HG03196 (cell line): Measurements from ENCODE around the gene OGT.
"Not testable (repeated sequence)": the region's sequence is repeated elsewhere in the genome, so short reads cannot be mapped to it uniquely, and the experiment has no call there.

Experiments used
- ATAC-seq: cut with Tn5 transposase; IDR thresholded peaks from one replicate; pipeline ENCODE4 v1.9.1; 2021; ENCODE audit not compliant: unreplicated experiment

Gene OGT

GRCh38 chrX:71532753-71533425 lies at the start of gene OGT:
Gene OGT, plus strand, starts transcription at chrX:71533104. Its CDS starts 196 bp downstream, at chrX:71533300.
- ATAC-seq, result peak; percentile 83

GRCh38 chrX:71487814-71488213 lies 45.1 kb upstream of the OGT start:
- ATAC-seq, result no peak

- ATAC-seq, result no peak
Measured at GRCh38 chrX:71489540-71489939, 43.4 kb upstream of the OGT start.

DNA sequence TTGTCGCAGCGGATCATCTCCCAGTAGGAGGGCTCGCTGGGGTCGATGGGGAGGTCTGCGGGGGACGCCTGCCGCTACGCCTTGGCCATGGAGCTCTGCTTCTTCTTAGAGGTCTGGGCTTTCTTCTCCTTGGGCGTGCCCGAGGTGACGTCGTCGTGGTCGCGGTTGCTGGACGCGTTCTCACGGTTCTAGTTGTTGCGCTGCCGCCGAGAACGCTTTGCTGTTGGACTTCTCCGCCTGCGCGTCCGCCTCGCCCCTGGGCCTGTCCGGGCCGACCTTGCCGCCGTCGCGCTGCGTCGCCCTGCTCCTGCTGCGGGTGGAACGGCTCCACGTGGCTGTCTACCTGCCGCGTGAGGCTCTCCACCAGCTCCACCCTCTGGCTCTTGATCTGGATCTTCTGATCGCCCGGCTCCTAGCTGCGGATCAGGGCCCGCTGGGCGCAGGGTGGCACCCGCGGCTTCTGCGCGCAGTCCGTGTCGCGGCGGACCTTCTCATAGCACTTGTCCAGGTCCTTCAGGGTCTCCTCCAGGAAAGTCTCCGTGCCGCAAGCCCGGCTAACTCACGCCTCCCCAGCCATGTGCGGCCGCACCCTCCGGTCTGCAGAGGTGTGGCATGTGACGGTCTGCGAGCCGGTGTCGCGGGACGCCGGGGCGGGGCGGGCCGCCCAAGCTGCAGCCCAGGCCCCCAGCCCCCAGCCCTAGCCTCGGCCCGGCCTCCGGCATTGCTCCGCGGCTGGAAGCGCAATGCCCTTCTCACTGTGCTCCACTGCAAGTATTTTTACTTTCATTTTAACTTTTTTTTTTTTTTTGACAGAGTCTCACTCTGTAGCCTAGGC lies 40.5 kb upstream of the OGT start:
- ATAC-seq, result no peak

- ATAC-seq, result no peak
Measured at GRCh38 chrX:71493111-71493613, 39.7 kb upstream of the OGT start.

GRCh38 chrX:71495979-71496378 lies 36.9 kb upstream of the OGT start:
- ATAC-seq, result not testable (repeated sequence)

- no peak for ATAC-seq
Measured at GRCh38 chrX:71496476-71496875, 36.4 kb upstream of the OGT start.

DNA sequence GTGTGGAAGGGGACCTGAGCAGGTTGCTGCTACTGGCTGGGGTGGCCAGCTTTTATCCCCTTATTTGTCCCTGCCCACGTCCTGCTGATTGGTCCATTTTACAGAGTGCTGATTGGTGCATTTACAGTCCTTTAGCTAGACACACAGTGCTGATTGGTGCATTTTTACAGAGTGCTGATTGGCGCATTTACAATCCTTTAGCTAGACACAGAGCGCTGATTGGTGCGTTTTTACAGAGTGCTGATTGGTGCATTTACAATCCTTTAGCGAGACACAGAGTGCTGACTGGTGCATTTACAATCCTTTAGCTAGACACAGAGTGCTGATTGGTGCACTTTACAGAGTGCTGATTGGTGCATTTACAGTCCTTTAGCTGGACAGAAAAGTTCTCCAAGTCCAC lies 30.8 kb upstream of the OGT start:
- not testable (repeated sequence) for ATAC-seq

- no peak for ATAC-seq
Measured at GRCh38 chrX:71504346-71504745, 28.6 kb upstream of the OGT start.

DNA sequence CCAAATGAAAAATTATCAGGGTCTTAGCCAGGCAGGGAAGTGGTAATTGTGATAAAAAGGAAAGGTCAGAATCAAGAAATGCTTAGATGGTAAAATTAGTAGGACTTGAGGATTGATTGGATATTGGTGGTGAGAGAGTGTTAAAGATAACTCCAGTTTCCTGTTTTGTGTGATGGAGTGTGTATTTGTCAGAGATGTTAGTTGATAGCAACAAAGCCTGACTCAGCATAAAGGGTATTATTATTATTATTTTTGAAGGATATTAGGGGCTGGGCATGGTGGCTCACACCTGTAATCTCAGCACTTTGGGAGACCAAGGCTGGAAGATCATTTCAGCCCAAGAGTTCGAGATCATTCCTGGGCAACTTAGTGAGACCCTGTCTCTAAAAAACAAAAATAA lies 23.6 kb upstream of the OGT start:
- no peak for ATAC-seq

DNA sequence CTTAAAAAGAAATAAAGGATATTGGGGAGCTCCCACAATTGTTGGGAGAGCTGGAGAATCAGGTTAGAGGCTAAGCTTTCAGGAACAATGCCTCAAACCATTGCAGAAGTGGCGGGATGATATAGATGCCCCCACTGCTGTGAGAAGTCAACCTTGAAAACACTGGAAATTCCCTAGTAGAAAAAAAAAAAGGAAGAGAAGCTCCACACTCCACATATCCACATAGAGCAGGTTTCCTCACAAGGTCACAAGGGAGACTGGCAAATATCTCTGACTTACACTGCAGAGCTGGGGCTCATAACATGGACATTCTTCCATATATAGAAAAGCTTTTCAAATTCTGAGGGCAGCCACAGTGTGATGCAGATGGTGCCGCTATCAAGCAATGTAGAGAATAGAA lies 22.7 kb upstream of the OGT start:
- no peak for ATAC-seq

DNA sequence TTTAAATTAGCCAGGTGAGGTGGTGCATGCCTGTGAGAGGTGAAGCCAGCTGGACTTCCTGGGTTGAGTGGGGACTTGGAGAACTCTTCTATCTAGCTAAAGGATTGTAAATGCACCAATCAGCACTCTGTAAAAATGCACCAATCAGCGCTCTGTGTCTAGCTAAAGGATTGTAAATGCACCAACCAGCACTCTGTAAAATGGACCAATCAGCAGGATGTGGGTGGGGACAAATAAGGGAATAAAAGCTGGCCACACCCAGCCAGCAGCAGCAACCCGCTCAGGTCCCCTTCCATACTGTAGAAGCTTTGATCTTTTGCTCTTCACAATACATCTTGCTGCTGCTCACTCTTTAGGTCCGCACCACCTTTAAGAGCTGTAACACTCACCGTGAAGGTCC lies 19.2 kb upstream of the OGT start:
- not testable (repeated sequence) for ATAC-seq

DNA sequence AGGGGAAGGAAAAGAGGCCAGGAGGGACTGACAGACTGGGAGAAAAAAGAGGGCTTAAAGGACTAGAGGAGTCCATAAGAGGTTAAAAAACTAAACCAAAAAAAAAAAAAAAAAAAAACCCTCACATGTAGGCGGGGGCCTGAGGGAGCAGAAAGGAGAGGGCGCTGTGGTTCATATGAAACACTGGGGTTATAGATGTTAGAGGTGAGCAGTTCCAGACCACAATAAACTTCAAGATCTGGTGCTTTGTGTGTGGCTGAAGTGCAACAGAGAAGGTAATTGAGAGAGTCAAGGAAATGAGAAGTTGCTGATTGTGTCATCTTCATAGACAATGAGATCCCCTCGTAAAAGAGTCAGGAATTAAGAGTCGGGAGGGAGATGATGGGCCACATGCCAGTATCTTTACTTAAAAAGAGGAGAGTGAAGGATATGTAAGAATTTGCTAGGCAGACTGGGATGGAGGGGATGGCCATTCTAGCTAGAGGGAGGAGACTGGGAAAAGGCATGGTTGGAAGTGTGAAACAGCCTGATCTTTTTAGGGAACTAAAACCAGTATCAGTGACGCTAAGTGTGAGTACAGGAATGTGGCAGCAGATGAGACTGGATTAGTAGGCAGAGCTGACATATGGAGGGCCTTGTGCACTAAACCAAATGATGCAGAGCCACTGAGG lies 18.4 kb upstream of the OGT start:
- ATAC-seq, result no peak

DNA sequence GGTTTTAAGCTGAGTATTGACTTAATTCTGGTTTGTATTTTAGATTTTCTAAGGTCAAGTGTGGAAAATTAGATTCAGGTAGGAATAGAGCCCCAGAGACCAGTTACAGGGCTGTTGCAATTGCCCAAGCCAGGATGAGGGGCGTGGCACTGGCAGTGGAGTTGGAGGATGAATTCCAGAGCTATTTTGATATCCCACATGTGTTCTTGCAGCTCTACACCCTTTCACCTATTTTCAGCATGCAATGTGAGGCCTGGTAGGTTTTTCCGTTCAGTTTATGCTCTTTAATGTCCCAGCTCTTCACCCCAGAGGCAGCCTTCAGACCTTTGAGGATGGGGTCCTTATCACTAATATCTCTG lies 17.9 kb upstream of the OGT start:
- no peak for ATAC-seq

DNA sequence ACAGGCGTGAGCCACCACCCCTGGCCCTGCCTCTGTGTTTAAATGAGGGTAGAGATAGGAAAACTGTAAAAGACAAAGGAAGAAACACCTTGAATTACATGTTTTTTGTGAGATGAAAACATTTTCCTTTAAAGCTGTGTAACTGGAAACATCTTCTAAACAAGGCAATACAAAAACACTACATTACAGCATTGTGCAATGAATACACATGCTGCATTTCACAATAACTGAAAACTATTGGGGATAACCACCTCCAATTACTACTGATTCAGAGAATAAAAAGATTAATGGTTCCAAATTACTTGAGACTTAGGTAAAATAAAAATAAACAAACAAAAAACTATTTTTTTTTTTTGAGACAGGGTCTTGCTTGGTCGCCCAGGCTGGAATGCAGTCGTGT lies 7.6 kb upstream of the OGT start:
- no peak for ATAC-seq

- ATAC-seq, result peak; percentile 17
Measured at GRCh38 chrX:71532078-71532752, 689 bp upstream of the OGT start.

DNA sequence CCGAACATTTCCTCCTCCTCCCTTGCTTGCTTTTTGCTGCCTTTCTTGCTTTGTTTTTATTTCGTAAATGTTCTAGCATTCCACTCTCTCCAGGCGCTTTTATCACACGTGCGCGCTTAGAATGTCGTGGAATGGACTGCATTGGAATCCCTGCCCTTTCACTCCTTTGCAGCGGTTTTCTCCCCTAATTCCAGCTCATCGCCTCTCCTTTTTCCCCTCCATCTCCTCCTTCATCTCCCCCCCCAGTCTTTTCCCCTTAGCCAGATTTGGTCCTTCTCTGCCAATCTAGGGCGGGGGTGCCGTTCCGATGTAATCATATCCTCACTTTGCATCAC lies 579 bp downstream of the OGT start:
- no peak for ATAC-seq

GRCh38 chrX:71533851-71534561 lies 1.1 kb downstream of the OGT start:
- ATAC-seq, result no peak

- no peak for ATAC-seq
Measured at GRCh38 chrX:71534773-71535544, 2.1 kb downstream of the OGT start.

GRCh38 chrX:71536285-71536684 lies 3.4 kb downstream of the OGT start:
- ATAC-seq, result no peak
